Right forelimb (tissue), 1 donor: ENCODE data around the gene CDIPT.
"Not testable (repeated sequence)": the region's sequence is repeated elsewhere in the genome, so short reads cannot be mapped to it uniquely, and the experiment has no call there.

Experiments
- DNase-seq: peaks from one replicate; pipeline ENCODE4 v3.0.0-alpha.2; 2018

The CDIPT gene

DNA sequence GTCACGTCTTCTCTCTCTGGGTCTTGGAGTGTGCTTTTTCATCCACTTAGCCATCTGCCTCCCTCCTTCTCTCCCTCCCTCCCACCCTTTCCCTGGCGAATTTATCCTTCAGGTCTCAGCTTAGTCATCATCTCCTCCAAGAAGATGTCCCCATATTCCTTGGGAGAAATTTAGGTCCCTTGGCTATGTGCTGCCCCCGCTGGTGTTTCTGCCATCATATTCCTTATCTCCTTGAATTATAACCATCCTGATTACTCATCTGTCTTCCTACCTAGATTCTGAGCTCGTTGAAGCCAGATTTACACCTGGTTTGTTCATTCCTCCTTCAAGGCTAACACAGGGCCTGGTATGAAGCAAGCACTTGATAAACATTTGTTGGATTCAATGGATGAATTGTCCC is 31.3 kb upstream of the CDIPT start:
- DNase-seq: no peak

DNA sequence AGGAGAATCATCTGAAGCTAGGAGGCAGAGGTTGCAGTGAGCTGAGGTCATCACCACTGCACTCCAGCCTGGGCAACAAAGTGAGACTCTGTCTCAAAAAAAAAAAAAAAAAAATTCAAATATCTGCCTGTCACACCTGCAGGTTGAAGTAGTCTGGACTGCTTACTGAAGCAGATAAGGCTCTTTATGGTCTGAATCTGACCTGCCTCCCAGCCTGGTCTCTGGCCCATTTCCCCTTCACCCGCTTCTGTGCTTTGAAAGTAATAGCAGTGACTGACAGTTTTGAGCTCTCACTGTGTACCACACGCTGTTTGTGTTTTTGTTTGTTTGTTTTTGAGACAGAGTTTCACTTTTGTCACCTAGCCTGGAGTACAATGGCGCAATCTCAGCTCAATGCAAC is 30.5 kb upstream of the CDIPT start:
- no peak for DNase-seq

DNA sequence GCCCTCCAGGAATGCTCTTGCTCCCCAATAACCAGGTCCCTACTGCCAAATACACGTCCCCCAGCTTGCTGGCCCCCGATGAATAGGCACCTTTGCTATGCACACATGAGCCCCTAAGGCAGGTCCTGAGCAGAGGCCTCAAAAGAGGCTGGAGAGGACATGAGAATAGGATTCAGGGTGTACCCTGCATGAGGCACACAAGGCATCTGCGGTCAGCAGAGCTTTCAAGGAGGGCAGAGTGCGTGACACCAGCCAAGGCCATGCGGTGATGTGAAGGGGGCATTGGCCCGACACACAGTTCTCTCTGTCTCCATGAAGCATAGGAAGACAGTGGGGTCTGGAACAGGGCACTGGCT is 29.4 kb upstream of the CDIPT start:
- no peak for DNase-seq

DNA sequence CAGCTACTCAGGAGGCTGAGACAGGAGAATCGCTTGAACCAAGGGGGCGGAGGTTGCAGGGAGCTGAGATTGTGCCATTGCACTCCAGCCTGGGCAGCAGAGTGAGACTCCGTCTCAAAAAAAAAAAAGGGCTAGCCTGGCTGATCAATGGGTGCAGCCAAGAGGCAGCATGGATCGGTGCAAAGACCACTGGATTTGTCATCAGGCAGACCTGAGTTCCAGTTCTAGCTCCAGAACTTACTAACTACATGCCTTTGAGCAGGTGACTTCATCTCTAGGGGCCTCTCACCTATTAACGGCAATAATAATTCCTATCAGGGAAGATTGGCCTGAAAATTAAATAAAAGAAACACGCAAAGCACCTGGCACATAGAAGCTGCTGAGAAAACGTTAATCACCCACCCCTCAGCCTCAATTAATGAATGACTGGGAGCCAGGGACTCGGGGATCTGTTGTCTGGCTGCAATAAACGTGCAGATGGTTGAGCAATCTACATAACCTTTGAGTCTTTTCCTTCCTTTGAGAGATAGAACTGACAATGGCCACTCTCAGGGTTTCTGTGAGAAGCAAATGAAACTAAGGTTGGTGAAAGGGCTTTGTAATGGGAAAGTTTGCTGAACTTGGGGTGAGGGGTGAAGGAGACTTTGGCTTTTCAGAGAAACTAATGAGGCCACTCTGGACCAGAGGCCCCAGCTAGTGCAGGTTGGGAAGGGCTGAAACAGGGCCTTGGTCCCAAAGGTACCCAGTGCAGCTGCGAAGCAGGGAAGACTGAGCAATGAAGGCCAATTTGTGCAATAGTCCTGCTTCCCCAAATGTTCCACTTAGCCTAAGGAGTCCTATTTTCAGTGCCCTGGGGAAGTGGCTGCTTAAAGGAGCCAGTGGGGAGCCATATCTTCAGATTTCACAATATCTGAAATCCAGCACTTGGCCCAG is 28.8 kb upstream of the CDIPT start:
- DNase-seq: no peak

DNA sequence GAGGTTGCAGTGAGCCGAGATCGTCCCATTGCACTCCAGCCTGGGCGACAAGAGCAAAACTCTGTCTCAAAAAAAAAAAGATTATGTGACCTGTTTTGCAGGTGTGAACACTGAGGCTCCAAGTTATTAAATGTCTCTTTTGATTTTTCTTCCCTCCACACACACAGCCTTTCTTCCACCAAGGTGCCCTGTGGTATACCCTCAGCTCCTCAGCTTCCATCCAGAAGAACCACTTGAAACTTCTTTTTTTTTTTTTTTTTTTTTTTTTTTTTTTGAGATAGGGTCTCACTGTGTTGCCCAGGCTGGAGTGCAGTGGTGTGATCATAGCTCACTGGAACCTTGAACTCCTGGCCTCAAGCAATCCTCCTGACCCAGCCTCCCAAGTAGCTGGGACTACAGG is 26.3 kb upstream of the CDIPT start:
- DNase-seq: not testable (repeated sequence)

DNA sequence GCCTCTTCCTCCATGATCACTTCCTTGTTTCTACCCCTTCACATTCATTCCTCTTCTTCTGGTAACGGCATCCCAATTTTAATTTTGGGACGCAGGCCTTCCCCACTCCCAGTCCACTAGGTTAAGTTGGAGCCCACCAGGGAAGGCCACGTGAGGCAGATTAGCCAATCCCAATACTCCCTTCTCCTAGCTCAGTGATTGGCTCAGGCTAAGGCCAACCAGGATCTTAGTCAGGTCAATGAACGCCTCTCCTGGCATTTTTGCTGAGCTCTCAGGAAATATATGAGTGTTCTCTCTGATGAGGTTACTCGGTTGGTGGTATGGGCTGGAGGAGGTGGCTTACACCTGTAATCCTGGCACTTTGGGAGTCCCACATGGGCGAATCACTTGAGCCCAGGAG is 21.0 kb upstream of the CDIPT start:
- DNase-seq: no peak

DNA sequence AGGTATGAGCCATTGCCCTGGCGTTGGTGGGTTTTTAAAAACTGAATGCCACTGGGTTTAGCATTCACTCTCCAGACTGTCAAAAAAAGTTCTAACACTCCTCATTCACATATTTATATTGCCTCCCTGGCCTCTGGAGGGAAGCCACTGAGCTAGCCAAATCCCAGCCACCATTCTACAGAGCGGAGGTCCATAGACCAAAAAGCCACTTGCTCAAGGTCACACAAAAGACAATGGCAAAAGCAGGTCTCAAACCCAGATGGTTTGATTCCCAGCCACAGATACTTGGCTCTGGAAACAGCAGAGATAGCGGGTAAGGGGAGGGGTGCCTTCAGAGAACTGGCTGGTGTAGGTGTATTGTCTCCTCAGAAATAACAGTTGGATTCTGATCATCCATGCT is 18.0 kb upstream of the CDIPT start:
- no peak for DNase-seq

DNA sequence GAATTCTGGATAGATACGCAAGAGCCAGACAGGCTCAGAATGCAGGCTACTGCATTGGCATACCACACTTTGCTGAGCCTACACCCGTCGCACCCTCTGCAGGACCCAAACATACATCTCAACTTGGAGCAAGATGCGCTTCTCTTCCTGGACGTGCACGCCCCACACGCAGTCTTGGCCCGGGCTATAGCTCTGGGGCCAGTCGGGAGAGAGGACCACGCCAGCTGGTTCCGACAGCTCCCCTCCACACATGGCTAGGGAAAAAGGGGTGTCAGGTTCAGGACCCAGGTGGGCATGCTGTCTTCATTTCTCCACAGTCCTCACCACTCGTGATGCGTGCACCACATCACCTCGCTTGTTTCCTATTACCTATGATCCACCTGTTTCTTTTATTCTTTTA is 15.1 kb upstream of the CDIPT start:
- no peak for DNase-seq

DNA sequence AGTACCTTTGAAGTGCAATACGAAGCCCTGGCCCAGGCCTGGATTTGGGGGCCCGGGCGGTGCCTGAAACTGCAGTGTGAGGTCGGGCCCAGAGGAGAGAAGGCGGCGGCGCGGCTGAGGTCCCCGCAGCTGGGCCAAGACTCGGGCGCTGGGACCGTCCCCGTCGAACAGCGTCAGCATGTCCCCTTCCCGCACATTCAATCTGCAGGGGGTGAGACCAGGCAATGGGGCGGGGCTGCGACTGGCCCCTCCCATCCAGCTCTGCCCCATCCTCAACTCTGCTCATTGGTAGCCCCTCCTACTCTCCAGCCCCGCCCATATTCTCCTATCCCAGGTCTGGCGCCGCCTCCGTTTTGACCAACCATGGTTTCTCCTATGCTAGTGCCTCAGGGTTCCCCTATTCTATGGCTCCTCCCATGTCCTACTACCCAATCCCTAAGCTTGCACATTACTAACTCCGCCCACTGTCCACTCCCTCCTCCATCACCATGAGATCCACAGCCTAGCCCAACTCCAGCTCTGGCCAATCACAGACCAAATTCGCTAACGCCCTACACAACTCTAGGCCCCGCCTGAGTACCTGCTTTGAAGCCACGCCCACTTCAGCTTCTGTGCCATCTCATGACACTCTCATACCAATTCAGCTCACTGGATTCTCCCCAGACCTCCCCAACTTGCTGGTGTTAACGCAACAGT is 14.4 kb upstream of the CDIPT start:
- no peak for DNase-seq

DNA sequence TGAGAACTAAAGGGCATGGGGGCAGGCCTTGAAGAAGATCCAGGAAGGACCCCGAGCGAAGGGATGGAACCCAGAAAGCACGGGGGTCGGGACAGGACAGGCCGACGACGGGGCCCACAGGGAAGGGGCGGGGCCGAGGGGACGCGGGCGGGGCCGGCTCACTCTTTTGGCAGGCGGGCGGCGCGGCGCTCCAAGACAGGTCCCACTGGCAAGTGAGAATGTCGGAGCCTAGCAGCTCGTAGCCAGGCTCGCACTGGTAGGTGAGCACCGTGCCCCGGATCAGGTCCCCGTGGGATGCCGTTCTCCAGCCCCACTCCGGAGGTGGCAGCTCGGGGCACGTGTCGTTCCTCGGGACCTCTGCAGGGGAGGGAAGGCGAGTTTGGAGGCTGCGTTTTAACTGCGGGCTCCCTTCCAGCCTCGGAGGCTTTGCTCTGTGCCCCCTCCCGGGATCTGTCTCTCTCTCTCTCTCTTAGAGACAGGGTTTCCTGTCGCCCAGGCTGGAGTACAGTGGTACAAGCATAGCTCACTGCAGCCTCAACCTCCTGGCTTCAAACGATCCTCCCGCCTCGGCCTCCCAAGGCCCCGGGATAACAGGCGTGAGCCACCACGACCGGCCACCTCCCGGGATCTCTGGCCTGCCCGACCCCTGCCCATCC is 13.7 kb upstream of the CDIPT start:
- DNase-seq: no peak

DNA sequence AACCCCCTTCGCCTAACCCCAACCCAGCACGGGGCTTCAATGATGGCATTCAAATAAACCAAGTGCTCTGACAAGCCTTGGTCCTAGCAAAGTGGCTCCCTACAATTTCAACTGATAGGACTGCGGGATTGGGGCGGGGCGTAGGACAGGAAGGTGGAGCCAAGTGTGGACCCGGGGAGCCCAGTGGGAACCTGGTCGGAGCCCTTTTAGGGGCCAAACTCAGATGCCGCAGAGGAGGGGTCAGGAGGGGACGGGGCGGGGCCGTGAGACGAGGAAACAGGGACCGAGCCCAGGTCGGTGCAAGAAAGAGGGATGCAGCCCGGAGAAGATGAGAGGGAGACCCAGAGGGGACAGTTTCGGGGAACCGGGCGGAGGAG is 13.2 kb upstream of the CDIPT start:
- DNase-seq: no peak

DNA sequence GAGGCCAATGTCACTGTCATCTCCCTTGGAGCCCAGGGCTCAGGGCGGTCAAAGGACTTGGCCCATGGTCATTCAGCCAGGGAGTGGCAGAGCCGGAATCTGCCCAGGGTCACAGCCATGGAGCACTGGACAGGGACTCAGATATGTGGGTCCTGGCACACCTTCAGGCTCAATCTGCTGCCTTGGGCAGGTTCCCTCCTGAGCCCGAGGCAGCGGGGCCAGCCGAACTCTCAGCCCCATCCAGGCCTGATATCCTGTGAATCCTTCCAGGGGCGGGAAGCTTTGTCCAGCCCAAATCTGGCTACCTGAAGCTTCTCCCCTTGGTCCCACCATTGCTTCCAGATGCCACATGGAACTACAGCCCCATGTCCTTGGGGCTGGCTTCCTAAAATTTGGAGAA is 12.2 kb upstream of the CDIPT start:
- DNase-seq: no peak

DNA sequence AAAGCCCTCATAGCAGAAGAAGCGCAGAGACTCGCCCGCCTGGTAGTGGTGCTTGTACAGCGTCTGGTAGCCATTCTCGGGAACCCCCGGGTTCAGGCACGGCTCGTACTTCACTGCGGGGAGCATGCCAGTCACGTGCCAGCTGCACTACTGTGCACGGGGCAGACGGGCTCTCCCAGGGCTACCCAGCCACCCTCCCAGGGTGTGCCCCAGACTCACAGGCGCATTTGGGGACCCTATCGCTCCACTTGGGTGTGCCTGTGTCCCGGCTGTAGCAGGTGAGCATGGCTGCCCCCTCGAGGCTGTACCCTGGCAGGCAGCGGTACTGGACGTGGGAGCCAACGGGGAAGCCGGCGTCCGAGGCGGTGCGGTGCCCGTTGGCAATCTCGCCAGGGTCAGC is 10.3 kb upstream of the CDIPT start:
- no peak for DNase-seq

DNA sequence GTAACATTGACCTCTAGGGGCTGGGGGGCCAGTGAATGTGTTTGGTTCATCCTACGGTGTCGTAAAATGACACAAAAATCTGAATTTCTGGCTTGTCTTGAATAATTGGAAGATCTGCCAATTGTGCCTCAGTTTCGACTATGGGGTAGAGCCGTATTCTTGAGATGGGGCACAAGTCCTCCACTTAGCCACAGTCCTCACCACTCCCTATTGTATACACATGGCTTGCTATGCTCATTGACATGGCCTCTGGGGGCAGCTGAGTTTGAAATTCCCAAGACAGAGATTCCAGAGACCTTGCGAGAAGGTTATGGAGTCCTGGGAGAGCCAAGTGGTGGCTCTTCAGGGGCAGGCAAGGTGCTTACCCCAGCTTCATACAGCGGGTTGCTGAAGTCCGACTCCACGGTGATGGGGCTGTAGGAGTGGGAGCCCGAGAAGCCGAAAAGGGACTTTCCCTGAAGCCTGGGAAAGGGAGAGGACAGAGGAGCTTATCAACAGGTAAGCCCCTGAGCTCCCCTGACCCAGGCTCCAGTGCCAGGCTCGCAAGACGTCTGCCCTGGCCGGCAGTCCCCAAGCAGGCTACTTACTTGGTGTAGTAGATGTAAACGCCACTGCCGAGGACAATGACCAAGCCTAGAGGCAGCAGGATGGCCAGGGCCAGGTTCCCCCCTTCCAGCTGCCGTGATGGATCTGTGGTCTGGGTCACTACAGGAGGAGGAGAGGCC is 9.0 kb upstream of the CDIPT start:
- no peak for DNase-seq

DNA sequence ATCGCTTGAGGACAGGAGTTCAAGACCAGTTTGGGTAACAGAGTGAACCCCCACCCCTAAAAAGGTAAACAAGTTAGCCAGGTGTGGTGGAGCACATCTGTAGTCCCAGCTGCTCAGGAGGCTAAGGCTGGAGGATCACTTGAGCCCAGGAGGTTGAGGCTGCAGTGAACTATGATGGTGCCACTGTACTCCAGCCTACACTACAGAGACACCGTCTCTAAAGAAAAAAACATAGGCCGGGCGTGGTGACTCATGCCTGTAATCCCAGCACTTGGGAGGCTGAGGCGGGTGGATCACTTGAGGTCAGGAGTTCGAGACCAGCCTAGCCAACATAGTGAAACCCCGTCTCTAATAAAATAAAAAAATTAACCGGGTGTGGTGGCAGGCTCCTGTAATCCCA is 6.0 kb upstream of the CDIPT start:
- DNase-seq: not testable (repeated sequence)

DNA sequence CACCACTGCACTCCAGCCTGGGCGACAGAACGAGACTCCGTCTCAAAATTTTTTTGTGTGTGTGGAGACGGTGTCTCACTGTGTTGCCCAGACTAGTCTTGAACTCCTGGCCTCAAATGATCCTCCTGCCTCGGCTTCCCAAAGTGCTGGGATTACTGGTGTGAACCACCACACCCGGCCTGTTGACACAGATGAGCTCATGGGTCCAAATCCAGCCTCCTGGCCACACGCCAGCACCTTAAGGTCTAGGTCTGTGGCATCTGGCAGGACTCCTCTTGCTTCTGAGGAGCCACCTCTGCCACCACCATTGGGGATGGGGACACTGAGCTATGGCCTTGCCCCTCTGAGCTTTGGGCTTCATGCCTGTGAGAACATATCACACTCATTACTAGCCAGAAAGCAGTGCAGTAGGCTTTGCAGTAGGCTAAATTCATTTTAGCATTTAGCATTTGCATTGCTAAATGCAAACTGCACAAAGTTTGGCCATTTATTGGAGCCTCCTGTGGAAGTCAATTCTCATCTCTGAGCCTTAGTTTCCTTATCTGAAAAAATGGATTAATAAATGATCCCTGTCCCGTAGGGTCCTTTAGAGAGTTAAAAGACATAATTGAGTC is 5.5 kb upstream of the CDIPT start:
- no peak for DNase-seq

DNA sequence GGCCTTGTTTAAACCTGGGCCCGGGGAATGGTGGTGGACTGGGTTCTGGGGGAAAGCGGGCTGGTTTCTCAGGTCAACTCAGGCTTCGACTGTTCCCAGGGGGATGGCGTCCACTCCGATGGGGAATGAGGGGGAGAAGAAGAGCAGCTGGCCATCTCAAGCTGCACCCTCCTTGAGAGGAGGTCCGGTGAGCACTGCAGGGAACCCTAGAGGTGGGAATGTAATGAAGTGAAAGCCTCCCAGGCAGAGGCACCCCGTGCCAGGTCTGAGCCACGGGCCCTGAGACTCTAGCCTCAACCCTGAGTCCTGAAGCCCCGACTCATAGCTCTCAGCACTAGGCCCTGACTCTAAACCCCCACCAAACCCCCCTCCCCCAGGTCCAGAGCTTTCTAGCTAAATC is 1.2 kb upstream of the CDIPT start:
- no peak for DNase-seq

DNA sequence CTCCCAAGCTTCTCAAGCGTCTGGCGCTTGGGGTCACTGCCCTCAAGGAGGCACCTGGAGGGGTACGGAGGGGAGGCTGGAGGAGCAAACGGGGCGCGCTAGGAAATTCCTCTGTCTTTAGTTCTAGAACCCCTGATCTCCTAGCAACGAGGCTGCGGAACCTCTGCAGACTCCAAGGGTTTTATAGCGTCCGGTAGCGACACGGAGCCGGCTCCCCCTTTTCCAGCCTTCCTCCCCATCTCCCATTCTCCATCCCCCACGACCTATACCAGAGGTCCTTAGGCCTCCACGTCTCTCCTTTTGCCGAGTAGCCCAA is 601 bp upstream of the CDIPT start:
- DNase-seq: no peak

DNA sequence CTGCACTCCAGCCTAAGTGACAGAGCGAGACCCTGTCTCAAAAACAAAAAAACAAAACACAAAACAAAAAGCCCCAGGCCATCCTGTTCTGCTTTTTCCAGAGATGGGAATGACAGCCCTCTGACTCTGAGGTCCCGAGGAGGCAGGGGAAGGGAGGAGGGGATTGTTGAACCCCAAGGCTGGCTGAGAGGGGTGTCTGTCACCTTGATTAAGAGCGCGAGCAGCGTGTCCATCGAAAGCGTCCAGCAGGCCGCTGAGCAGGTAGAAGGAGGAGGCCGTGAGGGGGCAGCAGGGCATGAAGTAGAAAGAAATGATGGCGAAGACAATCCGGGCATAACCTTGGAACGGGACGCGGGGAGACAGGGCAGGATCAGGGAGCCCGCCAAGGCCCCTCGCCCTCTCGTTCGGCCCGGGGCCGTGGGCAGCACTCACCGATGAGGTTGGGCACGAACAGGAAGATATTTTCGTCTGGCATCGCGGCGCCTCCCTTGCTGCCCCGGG is 593 bp downstream of the CDIPT start:
- peak; percentile 50 for DNase-seq

DNA sequence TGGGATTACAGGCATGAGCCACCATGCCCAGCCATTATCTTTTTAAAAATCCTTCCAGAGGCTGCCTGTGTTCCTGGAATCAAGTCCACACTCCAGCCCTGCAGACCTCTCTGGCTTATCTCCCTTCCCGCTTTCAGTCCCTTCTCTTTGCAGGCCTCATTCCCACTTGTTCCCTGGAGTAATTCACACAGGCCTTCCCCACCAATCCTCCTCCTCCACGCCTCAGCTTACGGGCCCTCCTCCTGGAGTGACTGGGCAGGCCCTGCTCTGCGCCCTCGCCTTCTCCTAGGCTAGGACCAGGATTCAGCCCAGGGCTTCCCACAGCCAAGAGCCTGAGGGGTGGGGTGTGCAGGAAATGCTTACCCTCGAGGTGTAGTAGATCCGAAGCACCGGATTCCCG is 2.8 kb downstream of the CDIPT start:
- no peak for DNase-seq

DNA sequence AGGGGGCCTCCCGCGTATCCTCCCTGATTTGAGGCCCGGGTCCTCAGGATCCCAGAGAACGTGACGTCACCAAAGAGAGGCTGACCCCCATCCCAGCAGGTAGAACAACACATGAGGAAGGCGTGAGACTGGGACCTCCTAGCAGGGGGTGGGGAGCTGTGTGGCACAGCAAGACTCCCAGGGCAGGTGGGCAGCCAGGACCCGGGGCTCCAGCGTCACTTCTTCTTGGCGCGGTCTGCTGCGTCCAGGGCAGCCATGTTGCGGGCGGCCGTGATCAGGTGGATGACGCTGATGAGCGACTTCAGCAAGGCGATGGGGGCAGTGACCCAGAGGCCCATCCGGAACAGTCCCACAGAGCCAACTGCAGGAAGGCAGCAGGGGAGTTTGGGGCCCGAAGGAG is 4.1 kb downstream of the CDIPT start:
- no peak for DNase-seq

DNA sequence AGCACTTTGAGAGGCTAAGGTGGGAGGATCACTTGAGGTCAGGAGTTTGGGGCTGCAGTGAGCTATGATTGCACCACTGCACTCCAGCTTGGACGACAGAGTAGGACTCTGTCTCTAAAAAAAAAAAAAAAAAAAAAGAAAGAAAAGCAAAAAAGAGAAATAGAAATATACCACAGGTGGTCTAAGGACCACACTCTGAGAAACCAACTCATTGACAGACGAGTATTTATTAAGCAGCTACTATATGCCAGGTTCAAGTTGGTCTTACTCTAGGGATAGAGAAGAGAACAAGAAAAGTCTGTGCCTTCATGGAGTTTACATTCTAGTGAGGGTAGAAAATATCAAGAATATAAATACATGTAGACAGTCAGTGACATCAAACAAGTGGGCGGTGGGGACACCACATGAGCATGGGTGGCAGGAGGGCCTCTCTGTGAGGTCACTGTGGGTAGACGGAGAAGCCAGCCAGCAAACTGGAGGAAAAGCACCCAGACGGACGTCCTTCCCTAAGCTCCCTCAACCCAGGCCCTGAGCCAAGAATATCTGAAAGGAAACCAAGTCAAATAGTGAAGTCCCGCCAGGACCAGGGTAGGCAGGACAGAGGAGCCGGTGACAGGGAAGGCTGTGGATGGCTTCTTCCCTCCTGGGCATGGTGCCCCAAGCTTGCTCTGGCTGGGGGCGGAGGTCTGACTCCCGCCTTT is 4.7 kb downstream of the CDIPT start:
- no peak for DNase-seq
